ENCODE data around the gene USP20.

DNA sequence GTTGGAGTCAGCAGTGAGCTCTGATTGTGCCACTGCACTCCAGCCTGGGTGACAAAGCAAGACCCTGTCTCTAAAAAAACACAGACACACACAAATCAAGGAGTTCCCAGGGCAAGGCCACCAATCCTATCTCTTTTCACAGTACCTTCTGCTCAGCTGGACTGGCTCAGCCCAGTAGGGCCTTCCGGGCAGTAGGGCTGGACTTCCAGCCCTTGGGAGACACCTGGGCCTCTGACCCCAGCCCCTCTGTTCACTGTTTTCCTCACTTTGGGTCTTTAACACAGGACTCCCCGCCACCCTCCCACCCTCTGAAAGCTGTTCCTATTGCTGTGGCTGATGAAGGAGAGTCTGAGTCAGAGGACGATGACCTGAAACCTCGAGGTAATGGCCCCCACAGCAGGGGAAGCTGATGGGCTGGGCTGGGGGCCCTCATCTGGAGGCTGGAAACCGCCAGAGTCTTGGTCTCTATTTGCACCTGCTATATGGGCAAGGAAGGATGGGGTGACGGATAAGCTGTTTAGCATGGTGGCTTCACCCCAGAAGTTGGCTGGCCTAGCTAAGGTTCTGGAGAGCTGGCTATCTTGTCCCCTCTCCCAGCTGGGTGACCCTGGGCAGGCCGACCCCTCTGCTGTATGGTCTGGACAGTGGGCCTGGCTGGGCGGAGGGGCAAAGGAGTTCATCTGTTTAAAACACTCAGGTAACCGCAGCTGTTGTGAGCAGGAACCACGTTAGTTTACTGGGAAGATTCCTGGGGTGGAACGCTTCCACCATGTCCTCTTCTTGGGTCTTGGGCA, 25.6 kb downstream of the USP20 start:
- TF ChIP-seq NFRKB (IDR thresholded peaks at IDR 0.05) (no peak), CTBP1 (IDR thresholded peaks at IDR 0.05; ENCODE audit: borderline replicate concordance) (no peak), FOXM1 (IDR thresholded peaks at IDR 0.05; ENCODE audit: borderline replicate concordance) (no peak), ELF4 (IDR thresholded peaks at IDR 0.05) (no peak), ZNF384 (IDR thresholded peaks at IDR 0.05) (no peak), FOXA1 (IDR thresholded peaks at IDR 0.05) (no peak)
- TF ChIP-seq, protein P1, sequence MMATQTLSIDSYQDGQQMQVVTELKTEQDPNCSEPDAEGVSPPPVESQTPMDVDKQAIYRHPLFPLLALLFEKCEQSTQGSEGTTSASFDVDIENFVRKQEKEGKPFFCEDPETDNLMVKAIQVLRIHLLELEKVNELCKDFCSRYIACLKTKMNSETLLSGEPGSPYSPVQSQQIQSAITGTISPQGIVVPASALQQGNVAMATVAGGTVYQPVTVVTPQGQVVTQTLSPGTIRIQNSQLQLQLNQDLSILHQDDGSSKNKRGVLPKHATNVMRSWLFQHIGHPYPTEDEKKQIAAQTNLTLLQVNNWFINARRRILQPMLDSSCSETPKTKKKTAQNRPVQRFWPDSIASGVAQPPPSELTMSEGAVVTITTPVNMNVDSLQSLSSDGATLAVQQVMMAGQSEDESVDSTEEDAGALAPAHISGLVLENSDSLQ (IDR thresholded peaks at IDR 0.05), result no peak
